Activated CD4-positive, alpha-beta T cell treated with anti-CD3 and anti-CD28 coated beads, Interleukin-2, amount 50 U/mL, for 16 hours (primary cell): ENCODE data around the gene AANAT.
"Not testable (repeated sequence)": the region's sequence is repeated elsewhere in the genome, so short reads cannot be mapped to it uniquely, and the experiment has no call there.

Experiments
- DNase-seq: peaks from one replicate; pipeline ENCODE4 v3.0.0-alpha.2; 2020

Gene AANAT

DNA sequence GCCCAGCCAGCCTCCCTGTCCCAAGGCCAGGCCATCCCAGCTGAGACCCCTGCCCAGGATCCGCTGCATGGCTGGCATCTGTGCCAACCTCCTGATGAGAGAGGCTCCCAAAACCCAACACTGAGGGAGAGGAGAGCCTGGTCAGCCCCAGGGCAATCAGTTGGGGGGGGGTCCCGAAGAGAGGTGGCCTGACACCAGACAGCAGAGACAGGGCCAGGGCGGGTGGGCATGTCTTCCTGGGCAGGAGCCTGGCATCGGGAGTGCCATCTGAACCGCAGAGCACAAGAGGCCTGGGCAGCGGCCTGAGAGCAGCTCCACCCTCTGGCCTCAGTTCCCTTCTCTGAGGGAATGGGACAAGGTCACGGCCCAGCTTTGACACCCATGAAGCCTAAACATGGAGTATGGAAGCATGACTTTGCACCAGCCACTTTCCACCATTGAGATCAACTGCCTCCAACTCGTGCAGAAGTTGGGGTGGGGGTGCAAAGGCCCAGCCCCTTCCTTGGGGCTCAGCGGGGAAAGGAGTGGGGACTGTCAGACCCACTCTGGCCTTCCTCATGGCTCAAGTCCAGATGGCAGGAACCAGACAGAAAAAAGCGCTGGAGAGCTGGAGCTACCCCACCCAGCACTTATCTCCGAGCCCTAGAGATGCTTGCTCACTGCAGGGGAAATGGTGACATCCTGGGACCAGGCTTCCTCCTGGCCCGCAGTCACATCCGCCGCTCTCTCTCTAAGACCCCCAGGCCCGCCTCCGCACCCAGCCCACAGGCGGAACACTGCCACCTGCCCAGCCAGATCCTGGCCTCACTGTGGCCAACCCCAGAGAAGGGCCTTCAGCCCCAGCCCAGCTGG is 24.1 kb downstream of the AANAT start:
- no peak for DNase-seq

DNA sequence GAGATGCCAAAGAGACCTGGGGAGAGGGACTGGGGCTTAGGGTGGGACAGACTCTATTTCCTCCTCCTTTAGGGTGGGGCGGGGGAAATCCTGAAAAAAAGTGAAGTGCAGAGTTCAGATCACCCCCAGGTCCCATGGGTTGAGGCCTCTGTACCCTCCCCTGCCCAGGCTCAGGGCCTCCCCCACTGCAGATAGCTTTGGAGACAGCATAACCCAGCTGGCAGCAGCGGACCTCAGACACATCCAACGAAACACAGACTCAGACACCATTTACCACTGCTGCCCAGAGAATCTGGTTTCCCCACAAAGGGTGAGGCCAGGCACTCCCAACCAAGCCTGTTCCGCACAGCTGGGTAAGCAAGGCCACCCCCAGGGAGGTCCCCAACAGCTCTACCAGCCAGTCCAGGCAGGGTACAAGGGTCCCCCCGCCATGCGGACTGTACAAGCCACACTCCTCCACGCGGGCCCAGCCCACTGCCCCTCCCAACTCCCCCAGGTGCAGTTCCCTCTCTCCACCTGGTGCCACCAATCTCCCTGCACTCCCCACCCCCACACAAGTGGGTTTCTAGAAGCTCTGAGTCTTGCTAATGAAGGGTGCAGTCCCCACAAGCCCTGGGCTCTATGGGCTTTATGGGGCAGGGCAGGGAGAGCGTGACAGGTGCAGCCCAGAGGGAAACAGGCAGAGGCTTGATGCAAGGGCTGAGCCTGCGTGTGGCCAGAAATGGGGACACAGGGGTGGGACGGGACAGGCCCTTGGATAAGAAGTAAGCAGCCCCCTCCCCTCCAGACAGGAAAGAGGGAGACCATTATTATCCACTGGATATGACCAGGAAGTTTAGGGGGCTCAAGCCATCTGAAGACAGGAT is 25.0 kb downstream of the AANAT start:
- no peak for DNase-seq

DNA sequence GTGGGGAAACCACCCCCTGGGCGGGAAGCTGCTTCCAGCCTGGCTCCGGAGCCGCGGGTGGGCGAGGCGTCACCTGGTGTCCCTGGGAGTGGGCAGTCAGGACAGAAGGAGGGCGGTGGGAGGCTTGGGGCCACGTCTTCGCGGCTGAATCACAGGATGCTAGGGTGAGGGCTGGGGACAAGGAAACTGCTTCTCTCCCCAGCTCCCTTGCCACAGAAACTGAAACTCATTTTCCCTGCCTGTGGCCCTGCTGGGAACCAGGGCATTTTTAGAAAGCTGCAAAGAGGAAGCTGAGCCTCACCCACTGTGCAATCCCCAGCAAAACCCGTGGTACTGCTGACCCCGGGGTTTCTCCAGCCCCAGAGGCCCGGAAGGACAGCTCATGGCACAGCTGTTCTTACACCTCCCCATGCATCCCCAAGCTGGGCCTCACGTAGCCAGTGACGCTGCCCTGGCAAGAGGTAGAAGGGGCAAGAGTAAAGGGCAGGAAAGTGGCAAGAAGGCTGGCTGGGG is 25.6 kb downstream of the AANAT start:
- peak; percentile 73 for DNase-seq

DNA sequence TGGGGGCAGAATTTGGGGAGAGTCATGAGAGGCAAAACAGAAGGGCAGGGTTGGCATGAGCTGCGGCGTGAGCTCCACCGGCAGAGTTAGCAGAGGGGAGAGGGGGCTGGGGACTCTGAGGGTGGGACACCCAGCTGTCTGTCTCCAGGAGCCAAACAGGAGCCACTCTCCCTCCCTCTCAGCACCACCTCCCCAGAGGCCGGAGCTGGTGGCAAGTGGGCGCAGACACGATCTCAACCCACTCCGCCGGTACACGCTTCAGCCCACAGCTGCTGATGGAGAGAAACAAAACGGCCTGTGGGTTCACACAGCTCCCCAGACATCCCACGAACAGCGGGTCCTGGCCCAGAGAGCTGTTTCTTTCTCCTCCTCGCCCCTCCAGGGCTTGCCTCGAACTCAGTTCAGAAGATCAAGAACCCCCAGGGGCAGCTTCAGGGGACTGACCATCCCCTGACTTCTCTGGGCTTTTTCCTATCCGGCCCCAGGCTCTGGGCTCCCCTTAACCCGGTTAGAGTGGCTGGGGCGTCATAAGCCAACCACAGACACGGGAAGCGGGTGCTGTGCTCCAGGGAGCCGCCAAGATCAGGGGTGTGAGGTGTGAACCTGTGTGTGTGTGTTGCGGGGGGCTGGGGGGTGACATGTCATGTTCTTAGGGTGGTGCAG is 26.2 kb downstream of the AANAT start:
- DNase-seq: no peak

DNA sequence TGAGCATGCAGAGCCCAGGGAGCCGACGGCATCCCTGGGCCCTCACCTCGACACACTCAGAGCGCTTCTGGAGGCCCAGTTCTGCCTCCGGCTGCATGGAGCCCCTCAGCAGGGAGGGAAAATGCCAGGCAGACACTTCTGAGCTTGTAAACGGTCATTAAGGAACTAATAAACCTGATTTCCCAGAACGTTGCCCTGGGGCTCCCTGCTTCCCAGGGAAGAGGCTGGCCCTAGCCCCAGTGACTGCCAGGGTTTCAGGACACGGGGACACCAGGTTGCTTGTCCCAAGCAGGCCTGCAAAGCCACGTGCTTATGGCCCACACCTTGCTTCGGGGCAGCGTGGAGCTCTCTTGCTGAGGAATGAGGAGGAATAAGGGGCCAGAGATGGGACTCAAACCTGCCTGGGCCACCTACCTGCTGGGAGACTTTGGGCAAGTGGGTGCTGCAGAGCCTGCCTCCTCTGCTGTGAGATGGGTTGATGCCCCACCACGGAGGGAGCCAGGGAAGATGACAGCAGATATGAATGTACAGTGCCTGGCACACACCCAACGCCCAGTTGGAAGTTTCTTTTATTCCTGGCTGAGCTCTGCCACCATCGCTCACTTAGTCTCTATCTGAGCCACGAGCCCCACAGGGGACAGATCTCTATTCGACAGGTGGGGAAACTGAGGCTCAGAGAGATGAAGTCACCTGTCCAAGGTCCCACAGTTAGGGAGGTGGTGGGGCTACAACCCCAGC is 28.4 kb downstream of the AANAT start:
- DNase-seq: no peak

DNA sequence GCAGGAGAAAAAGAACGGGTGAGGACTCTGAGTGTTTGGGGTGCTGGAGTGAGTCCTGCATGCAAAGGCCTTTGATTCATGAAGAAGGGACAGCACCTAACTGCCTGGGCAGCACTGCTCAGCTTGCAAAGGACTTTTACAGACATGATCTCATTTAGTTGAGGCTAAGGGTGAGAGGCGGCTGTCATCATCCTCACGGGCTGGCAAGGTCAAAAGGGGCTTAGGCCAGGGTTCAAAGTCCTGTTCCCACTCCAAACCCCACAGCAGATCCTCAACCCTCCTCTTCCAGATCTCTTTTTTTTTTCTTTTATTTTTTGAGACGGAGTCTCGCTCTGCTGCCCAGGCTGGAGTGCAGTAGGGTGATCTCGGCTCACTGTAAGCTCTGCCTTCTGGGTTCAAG is 29.1 kb downstream of the AANAT start:
- DNase-seq: no peak

DNA sequence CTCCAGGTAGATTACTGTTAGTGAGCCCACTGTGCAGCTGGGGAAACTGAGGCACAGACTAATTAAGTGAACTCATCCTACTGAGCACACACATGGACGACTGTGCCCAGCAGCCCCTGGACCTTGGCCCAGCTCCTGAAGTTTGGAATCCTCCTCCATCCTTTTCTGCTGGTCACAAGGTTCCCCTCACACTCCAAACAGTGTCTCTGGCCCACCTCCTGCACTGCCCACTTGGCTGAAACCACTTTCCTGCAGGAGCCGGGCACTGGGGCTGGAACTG is 30.2 kb downstream of the AANAT start:
- DNase-seq: no peak

DNA sequence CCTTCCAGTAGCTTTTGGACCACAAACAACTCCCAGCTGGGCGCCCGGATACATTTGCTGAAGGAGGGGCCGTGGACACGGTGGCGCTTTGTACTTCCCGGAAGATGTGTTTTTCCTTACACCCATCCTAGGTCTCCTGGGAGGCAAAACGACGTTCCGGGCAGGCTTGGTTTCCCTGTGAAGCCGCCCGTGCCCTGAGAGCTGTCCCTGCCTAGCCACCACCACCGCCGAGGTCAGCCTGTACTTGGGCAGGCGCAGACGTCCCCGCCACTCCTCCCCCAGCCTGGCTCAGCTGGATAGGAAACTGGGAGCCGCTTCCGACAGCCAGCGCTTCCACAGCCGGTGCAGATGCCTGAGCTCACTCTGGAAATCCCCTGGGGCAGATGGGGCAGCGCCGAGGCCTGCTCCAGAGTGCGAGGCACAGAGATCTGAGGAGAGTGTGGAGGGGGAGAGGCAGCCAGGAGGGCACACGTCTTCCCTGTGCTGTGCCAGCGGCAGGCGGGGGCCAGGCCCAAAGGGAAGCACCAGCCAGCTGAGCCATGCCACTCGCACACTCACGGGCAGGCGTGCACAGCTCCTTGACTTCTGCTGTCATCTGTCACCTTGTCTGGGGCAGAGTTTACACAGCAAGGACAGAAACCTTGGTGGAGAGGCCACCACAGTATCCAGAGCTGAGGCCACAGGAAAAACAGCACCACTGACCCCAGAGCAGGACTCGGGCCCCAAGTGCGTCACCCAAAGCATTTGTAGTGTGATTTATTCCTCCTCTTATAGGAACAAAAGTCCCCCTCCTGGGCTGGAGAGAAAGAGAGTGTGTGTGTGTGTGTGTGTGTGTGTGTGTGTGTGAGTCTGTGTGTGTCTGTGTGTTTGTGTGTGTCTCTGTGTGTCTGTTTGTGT is 30.8 kb downstream of the AANAT start:
- DNase-seq: no peak

DNA sequence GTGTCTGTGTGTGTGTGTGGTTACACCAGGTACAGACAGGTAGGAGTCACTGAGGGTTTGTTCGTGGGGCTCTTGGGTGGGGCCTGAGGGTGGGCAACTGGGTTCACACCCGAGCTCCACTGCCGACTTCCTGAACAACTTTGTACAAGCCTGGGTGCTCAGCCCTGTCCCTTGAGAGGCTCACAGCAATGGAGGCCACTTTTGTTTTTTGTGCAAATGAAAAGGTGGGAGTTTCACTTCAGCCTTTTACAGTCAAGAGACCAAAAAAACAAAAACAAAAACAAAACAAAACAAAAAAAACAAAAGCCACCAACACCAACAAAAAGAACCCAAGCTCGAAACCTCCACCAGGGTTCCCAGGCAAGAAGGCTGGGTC is 31.5 kb downstream of the AANAT start:
- DNase-seq: no peak

DNA sequence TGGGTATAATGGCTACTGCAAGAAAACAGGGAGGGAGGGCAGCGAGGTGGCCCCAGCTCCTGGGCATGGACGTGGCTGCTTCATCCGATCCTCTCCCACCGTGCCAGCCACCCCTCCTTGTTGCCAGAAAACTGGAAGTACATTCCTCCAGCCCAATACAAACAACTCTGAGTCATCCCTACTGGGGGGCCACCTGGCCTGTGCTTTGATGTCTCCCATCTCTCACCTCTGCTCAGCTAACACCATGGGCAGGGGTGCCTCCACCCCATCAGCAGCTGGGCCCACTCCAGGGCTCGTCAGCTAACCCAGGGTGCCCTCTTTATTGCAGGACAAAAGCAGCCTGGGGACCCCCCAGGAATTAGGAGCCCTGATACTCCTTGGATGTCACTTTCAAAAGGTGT is 31.9 kb downstream of the AANAT start:
- DNase-seq: no peak

DNA sequence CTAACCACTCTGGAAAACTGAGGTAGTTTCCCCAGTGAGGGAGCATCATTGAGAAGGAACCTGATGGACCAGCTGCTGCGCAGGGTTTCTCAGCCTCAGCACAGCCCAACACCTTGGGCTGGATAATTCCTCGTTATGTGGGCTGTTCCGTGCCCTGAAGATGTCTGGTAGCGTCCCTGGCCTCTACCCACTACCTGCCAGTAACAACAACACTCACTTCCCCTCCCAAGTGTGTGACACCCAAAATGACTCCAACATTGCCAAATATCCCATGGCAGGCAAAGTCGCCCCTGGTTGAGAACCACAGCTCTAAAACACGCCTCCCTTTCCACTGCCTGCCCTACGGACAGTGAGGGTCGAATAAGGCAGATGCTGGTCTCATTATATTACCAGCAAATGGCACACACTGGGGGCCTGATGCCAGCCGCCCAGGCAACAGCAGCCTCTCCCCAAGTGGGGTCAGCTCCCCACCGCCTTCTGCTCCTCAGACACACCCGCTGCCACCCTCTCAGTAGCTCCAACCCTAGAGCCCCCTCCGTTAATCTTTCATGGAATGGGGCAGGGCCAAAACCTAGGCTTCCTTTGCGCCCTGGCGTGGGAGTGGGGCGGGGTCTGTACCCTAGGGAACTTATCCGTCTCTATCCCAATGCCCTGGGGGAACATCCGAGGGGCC is 32.8 kb downstream of the AANAT start:
- DNase-seq: no peak

DNA sequence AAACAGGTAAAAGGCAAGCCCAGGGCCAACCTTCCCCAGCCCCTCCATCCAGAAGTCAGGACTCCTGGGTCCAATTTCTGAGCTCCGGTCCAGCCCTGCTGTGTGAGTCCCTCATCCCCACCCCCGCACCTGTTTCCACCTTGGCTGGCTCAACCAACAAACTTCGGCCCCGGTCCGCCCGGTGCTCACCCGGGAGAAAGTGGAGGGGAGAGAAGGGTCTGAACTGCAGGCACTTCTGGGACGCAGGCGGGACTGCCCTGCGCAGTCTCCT is 33.3 kb downstream of the AANAT start:
- no peak for DNase-seq

DNA sequence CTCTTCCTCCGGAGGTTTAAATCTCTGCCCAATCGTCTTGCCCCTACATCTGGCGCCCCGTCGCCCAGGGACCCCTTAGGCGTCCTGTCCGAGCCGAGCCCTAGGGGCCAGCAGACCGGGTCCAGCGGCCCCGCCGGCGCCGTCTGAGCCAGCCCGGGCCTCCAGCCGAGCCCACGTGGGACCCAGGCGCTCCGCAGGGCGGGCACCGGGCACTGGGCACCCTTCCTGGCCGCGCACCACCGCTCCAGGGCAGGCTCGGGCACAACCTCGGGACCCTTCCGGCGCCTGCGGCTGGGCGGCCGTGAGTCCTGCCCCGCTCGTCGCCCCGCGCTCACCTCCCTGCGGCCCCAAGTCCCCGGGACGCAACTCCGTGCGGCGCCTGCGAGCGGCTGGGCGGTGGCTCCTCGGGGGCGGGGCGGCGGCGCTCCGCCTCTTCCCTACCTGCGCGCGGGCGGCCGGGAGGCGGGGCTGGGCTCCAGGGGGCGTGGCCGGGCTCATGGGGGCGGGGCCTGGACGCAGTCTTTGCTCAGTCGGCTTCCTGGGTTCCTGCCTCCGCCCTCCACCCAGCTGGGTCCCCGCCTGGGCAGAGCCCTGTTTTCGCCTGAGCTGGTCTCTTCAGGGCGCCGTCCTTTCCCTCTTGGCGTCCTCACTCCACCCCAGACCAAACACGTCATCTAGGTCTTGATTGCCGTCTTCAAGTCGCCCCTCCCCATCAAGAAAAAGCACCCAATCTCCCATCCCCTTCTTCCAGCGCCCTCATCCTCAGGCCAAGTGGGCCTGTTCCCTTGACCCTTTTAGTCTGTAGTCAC is 33.8 kb downstream of the AANAT start, which contains the start of gene RHBDF2:
RHBDF2 (minus strand) TSS at position 406 of the 809 bp plus-strand sequence. CDS start 19,899 bp downstream, outside the sequence.
- peak; percentile 96 for DNase-seq

DNA sequence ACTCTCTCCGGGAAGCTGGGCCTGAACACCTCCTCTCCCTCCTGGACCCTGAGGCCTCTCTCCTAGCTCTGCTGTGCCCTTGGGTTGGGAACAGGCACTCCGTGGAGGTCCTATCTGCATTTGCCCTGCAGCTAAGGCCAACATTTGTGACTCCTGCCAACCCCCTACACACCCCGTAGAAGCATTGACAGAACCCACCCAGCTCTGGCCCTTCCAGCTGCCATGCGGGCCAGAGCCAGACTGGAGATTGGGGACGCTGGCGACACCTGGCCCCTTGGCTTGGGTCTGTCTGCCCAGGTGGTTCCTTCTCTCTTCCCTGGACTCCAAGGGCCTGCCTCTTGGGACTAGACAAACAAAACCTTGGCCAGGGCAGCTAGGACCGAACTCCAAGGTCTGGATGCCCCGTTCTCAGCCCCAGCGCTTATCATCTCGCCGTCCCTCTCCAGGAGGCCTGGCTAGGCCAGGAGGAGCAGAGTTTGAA is 34.5 kb downstream of the AANAT start:
- no peak for DNase-seq

DNA sequence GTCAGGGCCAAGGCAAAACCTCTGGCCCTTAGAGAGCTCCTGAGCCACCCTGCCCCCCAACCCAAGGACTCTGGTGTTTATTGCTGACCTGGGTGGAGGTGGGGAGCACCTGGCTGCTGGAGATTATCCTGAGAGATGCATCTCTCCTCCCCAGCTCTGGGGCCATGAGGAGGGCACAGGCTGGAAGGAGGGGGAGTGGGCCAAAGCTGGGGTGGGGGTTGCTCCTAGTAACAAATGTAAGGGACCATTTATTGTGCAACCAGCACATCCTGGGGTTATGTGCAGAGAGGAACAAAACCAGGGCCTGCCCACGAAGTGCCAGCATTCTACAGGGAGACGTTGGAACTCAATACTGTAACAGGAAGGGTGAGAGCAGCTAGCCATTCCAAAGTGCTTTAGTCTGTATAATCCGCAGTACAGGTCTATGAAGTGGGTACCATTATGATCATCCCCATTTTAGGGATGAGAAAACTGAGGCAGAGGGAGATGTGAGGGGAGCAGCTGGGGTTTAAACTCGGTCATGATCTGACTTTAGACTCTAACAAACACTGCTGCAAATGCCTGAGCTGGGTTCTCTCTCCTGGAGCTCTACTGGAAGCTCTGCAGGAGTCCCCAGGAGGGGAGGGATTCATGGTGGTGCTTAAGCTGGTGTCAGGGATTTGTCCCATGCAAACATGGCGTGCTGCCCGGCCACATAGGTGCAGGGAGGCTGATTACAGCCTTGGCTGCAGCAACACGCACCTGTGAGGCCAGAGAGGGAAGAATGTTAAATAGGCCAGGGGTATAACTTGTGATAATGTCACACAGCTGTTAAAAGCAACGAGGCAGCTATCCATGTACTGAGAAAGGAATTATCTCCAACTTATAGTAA is 35.2 kb downstream of the AANAT start:
- DNase-seq: no peak

DNA sequence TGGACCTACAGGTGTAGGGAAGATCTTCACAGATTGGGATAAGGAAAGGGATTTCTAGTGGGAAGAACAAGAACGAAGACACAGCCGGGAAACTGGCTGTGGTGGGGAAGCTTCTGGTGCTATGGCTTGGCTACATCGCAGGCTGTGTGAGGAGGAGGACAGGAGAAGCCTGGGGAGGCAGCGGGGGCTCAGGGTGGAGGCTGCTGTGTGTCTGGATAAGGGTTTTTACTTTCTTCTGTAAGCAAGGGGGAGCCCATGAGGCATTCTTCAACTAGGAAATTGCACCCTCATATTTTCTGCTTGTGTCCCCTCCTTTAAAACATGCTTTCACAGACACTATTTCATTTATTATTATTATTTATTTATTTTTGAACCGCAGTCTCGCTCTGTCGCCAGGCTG is 36.7 kb downstream of the AANAT start:
- no peak for DNase-seq

DNA sequence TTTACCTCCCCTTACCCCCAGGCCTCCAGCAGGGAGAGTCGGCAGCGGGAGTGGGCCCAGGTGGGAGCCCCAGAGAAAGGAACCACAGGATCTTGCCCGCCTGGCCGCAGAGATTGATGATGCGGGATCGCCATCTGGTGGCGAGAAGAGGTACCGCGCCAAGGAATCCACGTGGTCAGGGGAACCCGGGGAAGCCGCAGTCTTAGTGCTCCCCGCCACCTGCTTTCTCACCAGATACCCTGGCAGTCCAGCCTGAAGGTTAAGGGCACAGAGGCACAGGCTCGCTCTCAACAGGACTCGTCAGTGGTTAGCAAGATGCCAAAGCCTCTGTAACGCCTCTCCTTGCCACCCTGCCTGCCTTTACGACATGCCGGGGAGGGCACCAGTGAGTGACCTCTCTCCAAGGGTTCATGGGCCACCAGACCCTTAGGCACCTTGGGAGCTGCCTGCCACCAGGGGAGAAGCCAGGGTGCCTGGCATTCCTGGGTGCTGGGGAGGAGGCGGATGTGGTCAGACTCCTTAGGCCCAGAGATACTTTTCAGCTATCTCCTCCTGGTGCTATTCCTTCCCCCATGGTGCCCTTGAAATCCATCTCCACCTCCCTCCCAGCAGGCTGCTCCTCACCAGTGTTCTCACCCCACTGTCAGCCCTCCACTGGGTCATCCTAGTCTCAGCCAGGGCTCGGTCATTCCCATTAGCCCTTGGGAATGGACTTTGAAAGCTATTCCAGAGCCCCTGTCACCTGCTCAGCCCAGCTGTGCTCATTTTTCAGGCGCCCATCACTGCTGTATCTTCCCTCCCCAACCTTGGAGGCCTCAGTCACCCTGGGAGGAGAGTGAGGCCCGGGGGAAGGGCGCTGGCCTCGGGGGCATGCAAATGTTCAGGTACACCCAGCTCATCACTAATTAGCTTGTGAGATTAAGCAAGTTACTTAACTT is 39.3 kb downstream of the AANAT start:
- DNase-seq: peak; percentile 88

DNA sequence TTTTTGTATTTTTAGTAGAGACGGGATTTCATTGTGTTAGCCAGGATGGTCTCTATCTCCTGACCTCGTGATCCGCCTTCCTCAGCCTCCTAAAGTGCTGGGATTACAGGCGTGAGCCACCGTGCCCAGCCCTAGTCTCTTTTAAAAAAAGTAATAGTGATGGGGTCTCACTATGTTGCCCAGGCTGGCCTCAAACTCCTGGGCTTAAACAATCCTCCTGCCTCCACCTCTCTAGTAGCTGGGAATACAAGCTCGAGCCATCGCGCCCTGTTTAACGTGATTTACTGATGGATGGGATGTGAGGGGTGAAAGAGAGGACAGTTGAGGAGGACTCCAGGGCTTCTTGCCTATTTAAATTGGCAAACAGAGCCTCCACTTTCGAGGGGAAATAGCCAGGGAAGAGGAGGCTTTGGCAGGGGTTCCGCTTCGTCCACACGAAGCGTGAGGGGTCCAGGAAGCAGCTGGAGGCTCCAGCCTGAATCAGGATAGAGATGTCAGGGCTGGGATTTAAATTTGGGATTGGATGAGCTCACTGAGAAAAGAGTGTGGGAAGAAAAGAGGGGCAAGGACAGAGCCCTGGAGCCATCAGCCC is 41.2 kb downstream of the AANAT start:
- not testable (repeated sequence) for DNase-seq
